ENCODE measurements around the gene APOC3. TPM values are rescaled to one million over a fixed set of nuclear protein-coding genes. Genes with fewer than 3 reads are reported as not detected.
"Not testable (repeated sequence)": the region's sequence is repeated elsewhere in the genome, so short reads cannot be mapped to it uniquely, and the experiment has no call there.

APOC3 gene
- total and polyA plus RNA-seq, 4 donors = 608 to 24,129 (median 9,307) TPM

DNA sequence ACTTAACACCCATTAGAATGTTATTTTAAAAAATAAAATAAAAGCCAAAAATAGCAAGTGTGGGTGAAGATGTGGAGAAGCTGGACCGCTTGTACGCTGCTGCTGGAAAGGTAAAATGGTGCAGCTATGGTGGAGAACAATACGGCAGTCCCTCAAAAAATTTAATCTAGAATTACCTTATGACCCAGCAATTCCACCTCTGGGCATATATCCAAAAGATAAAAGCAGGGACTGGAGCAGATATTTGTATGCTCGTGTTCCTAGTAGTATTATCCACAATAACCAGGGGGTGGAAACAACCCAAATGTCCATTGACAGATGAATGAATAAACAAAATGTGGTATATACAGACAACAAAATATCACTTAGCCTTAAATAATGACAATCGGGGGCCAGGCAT is 31.9 kb upstream of the APOC3 start:
- no peak overlapping the region for H3K9ac ChIP-seq (ENCODE audit: low read depth in 1 of 2, low read length in 2 of 2)
- no peaks in the 10 kb centered on the region for H3K36me3 ChIP-seq (ENCODE audit: control insufficient read depth in 4 of 4, insufficient read depth in 3 of 4, low read depth in 1 of 4, low read length in 3 of 4)
- no peaks in the 10 kb centered on the region for H3K27me3 ChIP-seq (ENCODE audit: control insufficient read depth in 4 of 4, insufficient read depth in 4 of 4, low read length in 3 of 4)
- no peak for DNase-seq (ENCODE audit: low spot score)
- H3K4me3 ChIP-seq (ENCODE audit: low read depth in 1 of 3, low read length in 3 of 3) = no peak overlapping the region
- H3K4me1 ChIP-seq (ENCODE audit: control insufficient read depth in 4 of 4, insufficient read depth in 4 of 4, low read length in 3 of 4) = peaks cover 7 to 21% (median 11%) of the 10 kb centered on the region in 4 donors
- no peak overlapping the region for H3K27ac ChIP-seq (ENCODE audit: low read depth in 1 of 2, low read length in 2 of 2)
- 52% methylated on average over 5 of the region's 5 CpGs for WGBS
- no peaks in the 10 kb centered on the region for H3K9me3 ChIP-seq (ENCODE audit: control insufficient read depth in 4 of 4, low read length in 3 of 4)
- TF ChIP-seq RAD21 (IDR thresholded peaks at IDR 0.05) = peak in 1 of 2 donors; percentile 17
- TF ChIP-seq RXRA (IDR thresholded peaks at IDR 0.05) = peak in 1 of 2 donors; percentile 32
- TF ChIP-seq GABPA (IDR thresholded peaks at IDR 0.05 in 1 of 2, conservative IDR thresholded peaks at IDR 0.05 in 1 of 2) = no peak
- TF ChIP-seq, protein P1, sequence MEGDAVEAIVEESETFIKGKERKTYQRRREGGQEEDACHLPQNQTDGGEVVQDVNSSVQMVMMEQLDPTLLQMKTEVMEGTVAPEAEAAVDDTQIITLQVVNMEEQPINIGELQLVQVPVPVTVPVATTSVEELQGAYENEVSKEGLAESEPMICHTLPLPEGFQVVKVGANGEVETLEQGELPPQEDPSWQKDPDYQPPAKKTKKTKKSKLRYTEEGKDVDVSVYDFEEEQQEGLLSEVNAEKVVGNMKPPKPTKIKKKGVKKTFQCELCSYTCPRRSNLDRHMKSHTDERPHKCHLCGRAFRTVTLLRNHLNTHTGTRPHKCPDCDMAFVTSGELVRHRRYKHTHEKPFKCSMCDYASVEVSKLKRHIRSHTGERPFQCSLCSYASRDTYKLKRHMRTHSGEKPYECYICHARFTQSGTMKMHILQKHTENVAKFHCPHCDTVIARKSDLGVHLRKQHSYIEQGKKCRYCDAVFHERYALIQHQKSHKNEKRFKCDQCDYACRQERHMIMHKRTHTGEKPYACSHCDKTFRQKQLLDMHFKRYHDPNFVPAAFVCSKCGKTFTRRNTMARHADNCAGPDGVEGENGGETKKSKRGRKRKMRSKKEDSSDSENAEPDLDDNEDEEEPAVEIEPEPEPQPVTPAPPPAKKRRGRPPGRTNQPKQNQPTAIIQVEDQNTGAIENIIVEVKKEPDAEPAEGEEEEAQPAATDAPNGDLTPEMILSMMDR (IDR thresholded peaks at IDR 0.05; ENCODE audit: low read depth, low read length, missing input control) = no peak

DNA sequence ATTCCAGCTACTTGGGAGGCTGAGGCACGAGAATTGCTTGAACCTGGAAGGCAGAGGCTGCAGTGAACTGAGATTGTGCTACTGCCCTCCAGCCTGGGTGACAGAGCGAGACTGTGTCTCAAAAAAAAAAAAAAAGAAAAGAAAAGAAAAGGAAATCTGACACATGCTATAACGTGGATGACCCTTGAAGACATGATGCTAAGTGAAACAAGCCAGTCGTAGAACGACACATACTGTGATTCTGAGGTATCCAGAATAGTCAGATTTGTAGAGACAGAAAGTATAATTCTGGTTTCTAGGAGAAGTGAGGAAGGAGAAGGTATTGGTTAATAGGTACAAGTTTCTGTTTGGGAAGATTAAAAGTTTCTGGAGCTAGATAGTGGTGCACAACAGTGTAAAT is 31.3 kb upstream of the APOC3 start:
- TF ChIP-seq FOXA1 (IDR thresholded peaks at IDR 0.05) (no peak), RXRA (IDR thresholded peaks at IDR 0.05) (no peak)
- no peak for DNase-seq (ENCODE audit: low spot score)
- WGBS = 86% methylated on average over 5 of the region's 5 CpGs
- peaks cover 3 to 17% (median 8%) of the 10 kb centered on the region in 4 donors for H3K4me1 ChIP-seq (ENCODE audit: control insufficient read depth in 4 of 4, insufficient read depth in 4 of 4, low read length in 3 of 4)
- no peak overlapping the region for H3K4me3 ChIP-seq (ENCODE audit: low read depth in 1 of 3, low read length in 3 of 3)
- H3K9ac ChIP-seq (ENCODE audit: low read depth in 1 of 2, low read length in 2 of 2) = no peak overlapping the region
- H3K36me3 ChIP-seq (ENCODE audit: control insufficient read depth in 4 of 4, insufficient read depth in 3 of 4, low read depth in 1 of 4, low read length in 3 of 4) = no peaks in the 10 kb centered on the region
- no peaks in the 10 kb centered on the region for H3K27me3 ChIP-seq (ENCODE audit: control insufficient read depth in 4 of 4, insufficient read depth in 4 of 4, low read length in 3 of 4)
- H3K9me3 ChIP-seq (ENCODE audit: control insufficient read depth in 4 of 4, low read length in 3 of 4) = no peaks in the 10 kb centered on the region
- H3K27ac ChIP-seq (ENCODE audit: low read depth in 1 of 2, low read length in 2 of 2) = no peak overlapping the region

- Histone ChIP-seq H3K9me3 (ENCODE audit: control insufficient read depth in 4 of 4, low read length in 3 of 4) (no peaks in the 10 kb centered on the region), H3K27ac (ENCODE audit: low read depth in 1 of 2, low read length in 2 of 2) (no peak overlapping the region), H3K27me3 (ENCODE audit: control insufficient read depth in 4 of 4, insufficient read depth in 4 of 4, low read length in 3 of 4) (no peaks in the 10 kb centered on the region), H3K4me1 (ENCODE audit: control insufficient read depth in 4 of 4, insufficient read depth in 4 of 4, low read length in 3 of 4) (peaks cover 3 to 14% (median 7%) of the 10 kb centered on the region in 4 donors), H3K9ac (ENCODE audit: low read depth in 1 of 2, low read length in 2 of 2) (no peak overlapping the region), H3K36me3 (ENCODE audit: control insufficient read depth in 4 of 4, insufficient read depth in 3 of 4, low read depth in 1 of 4, low read length in 3 of 4) (no peaks in the 10 kb centered on the region), H3K4me3 (ENCODE audit: low read depth in 1 of 3, low read length in 3 of 3) (no peak overlapping the region)
- no peak for DNase-seq (ENCODE audit: low spot score)
- TF ChIP-seq, protein P2, sequence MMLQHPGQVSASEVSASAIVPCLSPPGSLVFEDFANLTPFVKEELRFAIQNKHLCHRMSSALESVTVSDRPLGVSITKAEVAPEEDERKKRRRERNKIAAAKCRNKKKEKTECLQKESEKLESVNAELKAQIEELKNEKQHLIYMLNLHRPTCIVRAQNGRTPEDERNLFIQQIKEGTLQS (IDR thresholded peaks at IDR 0.05) = no peak
- TF ChIP-seq SP1 (IDR thresholded peaks at IDR 0.05) (no peak), YY1 (IDR thresholded peaks at IDR 0.05) (no peak), TAF1 (conservative IDR thresholded peaks at IDR 0.05) (no peak), EGR1 (IDR thresholded peaks at IDR 0.05; ENCODE audit: low read depth in 2 of 2) (no peak), REST (IDR thresholded peaks at IDR 0.05) (no peak)
- 93% methylated on average over 2 of the region's 2 CpGs for WGBS
These were observed 29.1 kb upstream of the APOC3 start for GRCh38 chr11:116800610-116801009.

- not testable (repeated sequence) for H3K9me3 ChIP-seq (ENCODE audit: control insufficient read depth in 4 of 4, low read length in 3 of 4); DNase-seq (ENCODE audit: low spot score); H3K4me3 ChIP-seq (ENCODE audit: low read depth in 1 of 3, low read length in 3 of 3); H3K27ac ChIP-seq (ENCODE audit: low read depth in 1 of 2, low read length in 2 of 2); H3K27me3 ChIP-seq (ENCODE audit: control insufficient read depth in 4 of 4, insufficient read depth in 4 of 4, low read length in 3 of 4); H3K9ac ChIP-seq (ENCODE audit: low read depth in 1 of 2, low read length in 2 of 2); H3K36me3 ChIP-seq (ENCODE audit: control insufficient read depth in 4 of 4, insufficient read depth in 3 of 4, low read depth in 1 of 4, low read length in 3 of 4)
- peaks cover 11 to 21% (median 14%) of the 10 kb centered on the region in 4 donors for H3K4me1 ChIP-seq (ENCODE audit: control insufficient read depth in 4 of 4, insufficient read depth in 4 of 4, low read length in 3 of 4)
These were observed 28.0 kb upstream of the APOC3 start for GRCh38 chr11:116801662-116802061.

Data from liver (tissue), 9 donors.